ENCODE results near the gene TRIM33. TPM values are rescaled to one million over a fixed set of nuclear protein-coding genes. Genes with fewer than 3 reads are reported as not detected.

Gene TRIM33
- total RNA-seq, result 12.4 and 12.5 TPM in 2 replicates

DNA sequence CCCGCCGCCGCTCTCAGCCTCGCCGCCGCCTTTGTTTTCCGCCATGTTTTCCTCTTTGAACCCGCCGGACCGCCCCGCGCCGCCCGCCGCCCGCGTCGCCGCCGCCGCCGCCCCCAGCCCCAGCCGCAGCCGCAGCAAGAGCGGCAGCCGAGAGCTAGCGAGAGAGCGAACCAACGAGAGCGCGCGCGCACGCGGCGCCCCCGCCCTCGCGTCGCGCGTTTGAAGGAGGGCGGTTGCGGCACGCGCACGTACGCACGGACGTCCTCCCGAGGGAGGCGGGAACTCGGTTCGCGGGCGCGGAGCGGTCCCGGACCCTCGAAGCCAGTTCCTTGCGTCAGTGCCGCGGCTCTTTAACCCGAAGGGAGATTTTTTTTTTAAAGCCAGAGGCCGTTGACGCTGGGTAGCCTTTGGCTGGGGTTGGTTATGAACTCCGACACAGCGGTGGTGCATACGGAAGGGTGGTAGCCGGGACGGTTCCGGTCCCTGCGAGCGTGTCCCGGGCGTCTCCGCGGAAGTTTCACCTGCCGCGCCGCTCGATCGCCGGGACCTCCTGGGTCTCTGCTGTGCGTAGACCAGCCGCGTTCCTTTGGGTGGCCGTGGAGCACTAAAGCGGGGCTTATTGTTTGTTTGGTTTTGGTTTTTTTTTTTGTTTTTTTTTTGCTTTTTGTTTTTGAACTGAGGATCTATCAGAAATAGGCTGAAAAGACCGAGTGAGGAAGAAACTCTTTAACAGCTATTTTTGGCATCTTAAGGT is at the start of gene TRIM33:
TSS of gene TRIM33 (minus strand) at position 172 of the 754 bp plus-strand sequence. CDS start at position 45, 127 bp downstream.

Other genes with a start within 250 kb of the TRIM33 start
- 35.8 and 44.3 TPM in 2 replicates for gene BCAS2, start 70.4 kb upstream of the TRIM33 start, total RNA-seq
- 6.2 and 9.2 TPM in 2 replicates for gene DENND2C, start 158.8 kb upstream of the TRIM33 start, total RNA-seq
- gene AMPD1, start 184.3 kb upstream of the TRIM33 start, total RNA-seq, result not detected in 2 replicates
- 54.1 and 58.5 TPM in 2 replicates for gene NRAS, start 205.6 kb upstream of the TRIM33 start, total RNA-seq
- 311 and 386 TPM in 2 replicates for gene CSDE1, start 246.8 kb upstream of the TRIM33 start, total RNA-seq

Measured in hair follicular keratinocyte (primary cell).